ENCODE results near the gene OXCT2.
"Not testable (repeated sequence)": the region's sequence is repeated elsewhere in the genome, so short reads cannot be mapped to it uniquely, and the experiment has no call there.

The OXCT2 gene

DNA sequence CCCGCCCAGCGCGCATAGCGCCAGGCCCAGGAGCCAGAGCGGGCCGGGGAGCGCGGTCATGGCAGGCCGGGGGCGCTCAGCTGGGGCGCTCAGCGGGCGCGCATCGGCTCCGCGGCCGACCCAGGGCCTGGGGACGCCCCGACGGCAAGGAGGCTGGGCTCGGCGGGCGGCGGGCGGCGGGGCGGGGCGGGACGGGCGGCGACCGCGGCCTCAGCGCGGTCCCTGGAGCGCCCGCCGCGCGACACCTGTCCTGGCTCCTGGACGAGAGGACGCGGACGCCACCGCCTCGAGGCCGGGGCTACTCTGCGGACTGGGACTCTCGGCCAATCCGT, 17.2 kb upstream of the OXCT2 start:
- no peak overlapping the region for H3K27ac ChIP-seq
- peak overlapping the region; percentile 53 for H3K4me3 ChIP-seq (ENCODE audit: low read depth, low read length)
- H3K9me3 ChIP-seq (ENCODE audit: severe bottlenecking), result no peaks in the 10 kb centered on the region
- H3K27me3 ChIP-seq (ENCODE audit: insufficient read depth, low read depth, severe bottlenecking), result no peaks in the 10 kb centered on the region
- H3K36me3 ChIP-seq, result no peaks in the 10 kb centered on the region
- DNase-seq, result no peak
- no peak for TF ChIP-seq CTCF (IDR thresholded peaks at IDR 0.05; ENCODE audit: low read depth, low read length)

GRCh38 chr1:39787964-39788363, 16.8 kb upstream of the OXCT2 start:
- not testable (repeated sequence) for H3K27ac ChIP-seq; H3K36me3 ChIP-seq; H3K27me3 ChIP-seq (ENCODE audit: insufficient read depth, low read depth, severe bottlenecking); DNase-seq; H3K9me3 ChIP-seq (ENCODE audit: severe bottlenecking)
- H3K4me3 ChIP-seq (ENCODE audit: low read depth, low read length), result peak overlapping the region; percentile 22; the same call in 1 of the 2 replicates

DNA sequence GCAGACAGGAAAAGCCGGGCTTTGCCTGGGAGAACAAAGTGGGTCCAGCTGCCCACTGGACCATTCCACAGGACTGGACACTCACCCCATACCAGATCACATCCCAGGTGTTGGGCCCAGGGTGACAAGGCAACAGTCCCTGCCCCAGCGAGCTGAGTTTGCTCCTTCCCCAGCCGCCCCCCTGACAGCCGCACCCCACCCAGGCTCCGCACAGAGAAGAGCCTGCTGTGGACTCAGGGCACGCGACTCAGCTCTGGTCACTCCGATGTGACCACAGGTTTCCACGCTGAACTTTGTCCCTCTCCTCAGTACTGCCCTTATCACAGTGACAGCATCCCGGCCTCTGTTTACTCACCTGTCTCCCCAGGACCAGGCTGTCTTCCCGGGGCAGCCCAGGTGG, 16.3 kb upstream of the OXCT2 start:
- H3K36me3 ChIP-seq, result no peaks in the 10 kb centered on the region
- H3K27ac ChIP-seq, result no peak overlapping the region
- TF ChIP-seq CTCF (IDR thresholded peaks at IDR 0.05; ENCODE audit: low read depth, low read length), result no peak
- H3K9me3 ChIP-seq (ENCODE audit: severe bottlenecking), result no peaks in the 10 kb centered on the region
- DNase-seq, result no peak
- H3K4me3 ChIP-seq (ENCODE audit: low read depth, low read length), result no peak overlapping the region
- H3K27me3 ChIP-seq (ENCODE audit: insufficient read depth, low read depth, severe bottlenecking), result no peaks in the 10 kb centered on the region

- not testable (repeated sequence) for H3K9me3 ChIP-seq (ENCODE audit: severe bottlenecking); H3K4me3 ChIP-seq (ENCODE audit: low read depth, low read length); H3K36me3 ChIP-seq; H3K27me3 ChIP-seq (ENCODE audit: insufficient read depth, low read depth, severe bottlenecking); DNase-seq; H3K27ac ChIP-seq
Observed at GRCh38 chr1:39787108-39787375, 15.9 kb upstream of the OXCT2 start.

- H3K27me3 ChIP-seq (ENCODE audit: insufficient read depth, low read depth, severe bottlenecking); H3K27ac ChIP-seq; H3K4me3 ChIP-seq (ENCODE audit: low read depth, low read length); H3K9me3 ChIP-seq (ENCODE audit: severe bottlenecking); H3K36me3 ChIP-seq; DNase-seq: not testable (repeated sequence)
Observed at GRCh38 chr1:39786303-39787107, 15.4 kb upstream of the OXCT2 start.

GRCh38 chr1:39782685-39783084, 11.5 kb upstream of the OXCT2 start:
- H3K4me3 ChIP-seq (ENCODE audit: low read depth, low read length); DNase-seq; H3K27me3 ChIP-seq (ENCODE audit: insufficient read depth, low read depth, severe bottlenecking); H3K27ac ChIP-seq; H3K9me3 ChIP-seq (ENCODE audit: severe bottlenecking); H3K36me3 ChIP-seq: not testable (repeated sequence)

DNA sequence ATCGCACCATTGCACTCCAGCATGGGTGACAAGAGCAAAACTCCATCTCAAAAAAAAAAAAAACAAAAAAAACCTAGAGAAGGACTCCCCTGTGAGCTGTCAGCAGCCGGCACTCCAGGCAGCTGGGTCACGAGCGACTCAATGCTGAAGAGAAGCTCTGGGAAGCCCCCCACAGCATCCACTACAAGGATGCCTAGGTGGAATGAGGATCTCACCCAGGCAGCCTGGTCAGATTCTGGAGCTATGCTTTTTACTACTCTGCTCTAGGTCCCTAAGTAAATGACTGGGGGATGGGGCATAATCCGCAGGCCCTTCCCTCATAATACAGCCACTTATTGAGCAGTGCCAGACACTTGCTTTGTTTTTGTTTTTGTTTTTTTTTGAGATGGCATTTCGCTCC, 11.0 kb upstream of the OXCT2 start:
- no peak for DNase-seq
- Histone ChIP-seq H3K36me3 (no peaks in the 10 kb centered on the region), H3K27me3 (ENCODE audit: insufficient read depth, low read depth, severe bottlenecking) (no peaks in the 10 kb centered on the region), H3K27ac (no peak overlapping the region), H3K9me3 (ENCODE audit: severe bottlenecking) (no peaks in the 10 kb centered on the region), H3K4me3 (ENCODE audit: low read depth, low read length) (no peak overlapping the region)
- TF ChIP-seq CTCF (IDR thresholded peaks at IDR 0.05; ENCODE audit: low read depth, low read length), result no peak

- DNase-seq, result no peak
- Histone ChIP-seq H3K9me3 (ENCODE audit: severe bottlenecking) (no peaks in the 10 kb centered on the region), H3K27me3 (ENCODE audit: insufficient read depth, low read depth, severe bottlenecking) (no peaks in the 10 kb centered on the region), H3K4me3 (ENCODE audit: low read depth, low read length) (no peak overlapping the region), H3K27ac (no peak overlapping the region), H3K36me3 (no peaks in the 10 kb centered on the region)
- no peak for TF ChIP-seq CTCF (IDR thresholded peaks at IDR 0.05; ENCODE audit: low read depth, low read length)
Observed at GRCh38 chr1:39781349-39781715, 10.2 kb upstream of the OXCT2 start.
